ENCODE results near the gene ZBTB42.

ZBTB42 gene

DNA sequence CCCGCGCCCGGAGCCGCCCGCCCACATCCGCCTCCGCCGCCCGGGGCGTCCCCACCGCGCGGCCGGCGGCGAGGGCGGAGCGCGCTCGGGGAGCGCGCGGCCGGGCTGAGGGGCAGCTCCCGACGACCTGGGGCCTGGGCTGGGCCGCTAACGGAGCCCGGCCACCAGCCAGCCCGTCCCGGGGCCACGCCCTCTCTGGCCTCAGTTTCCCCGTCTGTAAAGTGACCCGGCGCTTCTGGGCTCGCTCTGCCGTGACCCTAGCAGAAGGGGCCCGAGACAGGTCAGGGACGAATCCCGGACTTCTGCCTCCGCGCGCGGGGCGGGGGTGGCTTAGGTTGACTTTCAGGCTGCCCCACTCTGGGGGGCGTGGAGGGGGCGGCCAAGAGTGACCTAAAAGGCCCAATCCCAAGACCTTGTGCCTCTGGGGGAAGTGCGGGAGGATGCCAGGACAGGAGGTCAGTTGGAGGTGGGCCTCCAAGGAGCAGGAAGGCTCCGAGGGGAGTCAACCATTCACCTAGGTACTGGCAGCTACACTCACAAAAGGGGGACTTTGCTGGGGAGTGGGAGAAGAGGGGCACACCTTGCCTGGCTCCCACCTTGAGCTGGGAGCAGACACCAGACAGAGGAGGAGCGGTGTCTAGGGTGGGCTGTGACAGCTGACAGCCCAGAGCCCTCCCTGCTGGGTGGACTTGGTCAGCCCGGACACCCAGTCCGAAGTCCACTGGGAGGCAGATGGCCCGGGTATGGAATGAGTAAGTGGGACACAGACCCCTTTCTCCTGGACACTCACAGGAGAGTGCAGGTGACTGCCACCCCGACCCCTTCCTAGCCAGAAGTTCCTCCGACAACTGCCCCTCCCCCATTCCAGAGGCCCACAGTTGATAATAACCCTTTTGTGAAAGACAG, 4.9 kb upstream of the ZBTB42 start:
- DNase-seq (ENCODE audit: low spot score): no peak

DNA sequence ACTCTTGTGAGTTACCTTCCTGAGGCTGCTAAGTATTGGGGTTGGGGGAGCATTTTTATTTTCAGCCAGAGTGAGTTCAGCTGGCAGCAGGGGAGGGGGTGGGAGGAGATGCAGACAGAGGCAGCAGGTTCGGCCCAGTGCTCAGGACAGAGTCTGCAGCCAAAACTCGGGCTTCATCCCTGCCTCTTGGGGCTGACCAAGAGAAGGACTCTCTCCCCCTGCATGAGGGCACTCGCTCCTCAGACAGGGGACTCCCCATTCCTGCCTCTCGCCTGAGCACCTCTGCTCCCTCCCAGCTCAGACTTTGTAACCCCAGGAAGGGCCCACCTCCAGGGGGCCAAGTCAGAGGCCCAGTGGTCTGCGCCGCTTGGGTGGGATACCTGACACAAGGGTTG, 4.2 kb upstream of the ZBTB42 start:
- no peak for DNase-seq (ENCODE audit: low spot score)

DNA sequence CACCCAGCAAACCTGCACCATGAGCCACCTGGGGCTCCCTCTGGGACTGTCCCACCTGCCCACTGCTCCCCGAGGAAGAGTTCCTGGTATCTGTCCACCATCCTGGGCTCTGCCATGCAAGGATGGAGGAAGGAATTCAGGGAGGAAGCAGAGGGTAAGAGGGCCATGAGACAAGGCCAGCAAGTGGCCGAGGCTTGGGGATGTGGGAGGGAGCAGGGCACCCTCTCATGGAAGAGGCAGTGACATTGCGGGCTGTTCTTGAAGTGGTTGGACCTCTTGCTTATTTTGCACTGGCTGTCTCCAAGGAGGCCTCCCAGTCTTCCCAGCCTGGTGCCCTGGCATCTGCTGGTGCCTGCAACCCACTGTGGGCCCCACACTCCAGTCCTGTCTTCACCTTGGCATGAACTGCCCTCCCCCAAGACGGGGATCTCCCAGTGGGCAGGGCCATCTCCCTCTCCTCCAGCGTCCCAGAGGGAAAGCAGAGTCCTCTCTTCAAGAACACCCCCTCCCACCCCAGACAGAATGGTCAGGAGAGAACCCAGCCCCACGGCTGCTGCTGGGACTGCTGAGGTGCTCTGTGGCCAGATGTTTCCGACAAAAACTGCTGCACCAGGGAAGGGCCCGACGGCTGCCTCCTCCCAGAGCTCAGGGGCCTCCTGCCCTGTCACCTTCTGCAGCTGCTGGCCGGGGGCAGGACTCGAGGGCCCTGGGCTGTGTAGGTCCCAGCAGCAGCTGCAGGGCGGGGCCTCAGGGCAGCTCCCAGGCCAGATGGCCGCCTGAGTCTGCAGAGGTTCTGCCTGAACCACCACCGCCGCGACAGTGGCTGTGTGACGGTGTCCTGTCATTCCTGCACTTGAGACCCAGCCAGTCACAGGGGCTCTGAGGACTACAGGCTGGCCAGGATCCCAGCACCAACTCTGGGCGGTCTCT, 3.5 kb upstream of the ZBTB42 start:
- DNase-seq (ENCODE audit: low spot score): no peak

DNA sequence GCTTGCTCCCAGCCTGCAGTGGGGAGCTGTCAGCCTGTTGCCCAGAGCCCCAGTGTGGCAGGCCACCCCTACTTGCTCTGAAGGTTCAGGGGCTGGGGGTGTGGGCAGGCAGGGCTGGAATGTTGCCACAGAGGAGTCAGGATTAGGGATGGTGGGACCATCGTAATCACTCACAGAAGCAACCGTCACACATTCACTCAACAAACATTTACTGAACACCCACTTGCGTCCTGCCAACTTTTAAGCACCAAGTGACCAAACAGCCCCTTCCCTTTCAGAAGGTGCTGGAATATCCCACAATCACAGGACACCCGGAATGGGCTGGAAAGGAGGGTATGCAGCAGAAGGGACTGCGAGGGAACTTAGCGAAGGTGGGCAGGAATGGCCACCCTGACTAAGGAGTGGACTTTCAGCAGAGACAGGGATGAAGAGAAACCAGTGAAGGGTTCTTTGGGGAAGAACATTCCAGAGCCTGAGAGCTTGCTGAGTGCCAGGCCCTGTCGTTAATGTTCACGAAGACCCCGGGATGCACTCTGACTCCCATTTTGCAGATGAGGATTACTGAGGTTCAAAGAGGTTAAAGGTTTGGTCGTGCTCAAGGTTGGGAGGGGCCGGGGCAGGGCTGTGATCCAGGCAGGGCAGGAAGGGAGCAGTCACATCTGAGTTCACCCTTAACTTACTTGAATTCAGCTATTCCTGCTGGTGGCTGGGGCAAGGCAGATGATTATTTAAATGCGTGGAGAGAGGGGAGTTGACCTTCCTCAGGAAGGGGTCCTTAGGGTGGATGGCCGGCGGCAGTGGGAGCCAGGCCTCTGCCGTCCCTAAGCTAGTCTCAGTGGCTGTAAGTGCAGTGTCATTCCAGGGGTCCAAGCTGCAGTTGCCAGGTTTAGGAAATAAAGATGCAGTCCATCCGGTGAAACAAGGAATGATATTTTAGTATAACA, 2.3 kb upstream of the ZBTB42 start:
- no peak for DNase-seq (ENCODE audit: low spot score)

DNA sequence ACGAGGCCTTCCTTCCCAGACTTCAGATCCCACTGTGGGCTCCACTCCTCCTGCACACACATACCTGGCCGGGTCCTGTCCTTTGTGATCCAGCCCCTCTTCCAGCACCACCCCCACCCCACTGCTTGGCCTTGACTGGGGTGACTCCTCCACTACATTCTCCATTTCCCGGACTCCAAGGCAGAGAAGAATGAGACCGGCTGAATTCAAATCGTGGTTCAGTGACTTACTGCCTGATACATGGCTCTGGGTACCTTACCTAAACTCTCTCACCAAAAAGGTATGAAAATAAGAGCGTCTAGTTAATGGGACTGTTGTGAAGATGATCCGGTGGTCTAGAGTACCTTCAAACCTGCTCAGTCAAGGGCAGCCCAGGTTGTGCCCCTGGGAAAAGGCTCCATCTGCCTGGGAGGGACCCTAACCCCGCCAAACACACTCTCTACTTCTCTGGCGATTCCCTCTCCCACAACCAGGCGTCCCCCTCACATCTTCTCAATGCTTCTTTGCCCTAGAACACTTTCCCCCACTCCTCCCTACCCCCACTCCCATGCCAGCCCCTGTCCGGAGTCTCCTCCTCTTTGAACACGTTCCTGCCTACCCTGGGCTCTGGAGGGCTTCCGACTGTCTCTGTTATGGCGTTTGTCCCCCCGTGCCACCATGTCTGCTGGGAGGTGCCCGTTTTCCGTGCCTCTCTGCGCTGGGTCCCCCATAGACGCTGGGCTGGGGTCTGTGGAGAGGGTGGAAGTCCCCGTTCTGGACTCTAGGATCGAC, 1.5 kb upstream of the ZBTB42 start:
- no peak for DNase-seq (ENCODE audit: low spot score)

DNA sequence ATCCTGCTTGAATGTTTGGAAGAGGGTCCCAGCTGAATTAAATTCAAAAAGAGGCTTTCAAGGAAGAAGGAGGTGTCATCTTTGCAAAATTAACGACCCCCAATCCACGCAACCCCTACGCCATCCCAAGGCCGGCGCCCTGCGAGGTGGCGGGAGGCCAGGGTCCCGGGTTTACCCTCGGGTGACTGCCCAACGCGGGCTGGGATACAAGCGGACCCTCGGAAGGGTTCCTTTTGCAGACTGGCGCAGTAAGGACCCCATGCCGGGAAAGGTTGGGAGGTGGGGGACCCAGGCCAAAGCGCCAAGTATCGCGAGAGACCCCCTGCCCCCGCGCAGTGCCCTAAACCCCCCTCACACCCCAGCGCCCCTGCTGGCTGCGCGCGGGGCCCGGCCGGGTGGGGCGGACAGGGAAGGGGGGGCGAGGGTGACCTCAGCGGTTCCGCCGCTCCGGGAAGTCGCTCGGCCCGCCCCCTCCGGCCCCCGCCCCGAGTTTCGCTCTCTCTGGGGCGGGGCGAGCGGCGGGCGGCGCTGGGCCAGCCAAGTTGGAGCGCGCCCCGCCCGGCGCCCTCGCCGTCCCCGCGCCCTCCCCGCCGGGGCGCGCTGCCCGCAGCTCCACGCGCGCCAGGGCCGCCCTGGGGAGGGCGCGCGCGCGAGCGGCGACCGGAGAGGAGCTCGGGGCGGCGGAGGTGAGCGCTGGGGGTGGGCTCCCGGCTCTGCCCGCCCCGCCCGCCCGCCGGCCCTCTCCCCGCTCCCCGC, 708 bp upstream of the ZBTB42 start:
- peak; percentile 55 for DNase-seq (ENCODE audit: low spot score)

DNA sequence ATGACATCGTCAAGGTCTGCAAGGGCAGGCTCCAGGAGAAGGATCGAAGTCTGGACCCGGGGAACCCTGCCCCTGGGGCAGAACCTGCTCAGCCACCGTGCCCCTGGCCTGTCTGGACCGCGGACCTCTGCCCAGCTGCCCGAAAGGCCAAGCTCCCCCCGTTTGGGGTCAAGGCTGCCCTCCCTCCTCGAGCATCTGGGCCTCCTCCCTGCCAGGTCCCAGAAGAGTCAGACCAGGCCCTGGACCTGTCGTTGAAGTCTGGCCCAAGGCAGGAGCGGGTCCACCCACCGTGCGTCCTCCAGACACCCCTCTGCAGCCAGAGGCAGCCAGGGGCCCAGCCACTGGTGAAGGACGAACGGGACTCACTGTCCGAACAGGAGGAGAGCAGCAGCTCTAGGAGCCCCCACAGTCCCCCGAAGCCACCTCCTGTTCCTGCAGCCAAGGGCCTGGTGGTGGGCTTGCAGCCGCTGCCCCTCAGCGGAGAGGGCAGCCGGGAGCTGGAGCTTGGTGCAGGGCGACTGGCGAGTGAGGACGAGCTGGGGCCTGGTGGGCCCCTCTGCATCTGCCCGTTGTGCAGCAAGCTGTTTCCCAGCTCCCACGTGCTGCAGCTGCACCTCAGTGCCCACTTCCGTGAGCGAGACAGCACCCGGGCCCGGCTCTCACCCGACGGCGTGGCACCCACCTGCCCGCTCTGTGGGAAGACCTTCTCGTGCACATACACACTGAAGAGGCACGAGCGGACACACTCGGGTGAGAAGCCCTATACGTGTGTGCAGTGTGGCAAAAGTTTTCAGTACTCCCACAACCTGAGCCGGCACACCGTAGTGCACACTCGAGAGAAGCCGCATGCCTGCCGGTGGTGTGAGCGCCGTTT, 856 bp downstream of the ZBTB42 start:
- DNase-seq (ENCODE audit: low spot score): no peak

DNA sequence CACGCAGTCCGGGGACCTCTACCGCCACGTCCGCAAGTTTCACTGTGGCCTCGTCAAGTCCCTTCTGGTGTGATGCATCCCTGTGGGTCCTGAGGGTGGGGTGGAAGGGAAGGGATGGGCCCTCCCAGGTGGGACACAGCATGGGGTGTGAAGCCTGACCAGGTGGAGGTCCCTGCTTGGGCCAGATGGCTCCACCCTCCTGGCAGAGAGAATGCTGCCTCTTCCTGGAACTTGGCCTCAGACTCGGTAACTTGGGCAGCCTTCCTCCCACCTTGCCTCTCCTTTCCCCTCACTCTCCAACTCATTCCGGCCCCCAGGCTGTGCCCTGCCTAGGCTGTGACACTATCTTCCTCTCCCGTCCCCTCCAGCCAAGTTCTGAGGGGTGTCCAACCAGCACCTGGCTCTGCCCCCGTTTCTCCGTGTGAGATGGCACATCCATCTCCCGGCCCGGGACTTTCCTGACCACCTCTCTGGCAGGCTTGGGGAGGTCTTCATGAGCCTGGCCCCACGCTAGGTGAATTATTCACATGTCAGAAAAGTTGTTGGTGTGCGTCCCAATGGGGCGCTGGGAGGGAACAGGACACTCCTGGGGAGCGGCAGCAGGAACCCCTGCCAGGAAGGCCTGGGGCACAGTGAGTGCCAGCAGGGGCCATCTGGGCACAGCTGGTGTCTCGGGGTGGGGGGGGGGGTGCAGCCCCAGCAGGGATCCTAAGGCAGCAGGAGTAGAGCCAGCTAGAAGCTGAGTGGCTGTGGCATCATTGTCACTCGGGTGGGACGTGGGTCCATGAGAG, 1.7 kb downstream of the ZBTB42 start:
- DNase-seq (ENCODE audit: low spot score): no peak

DNA sequence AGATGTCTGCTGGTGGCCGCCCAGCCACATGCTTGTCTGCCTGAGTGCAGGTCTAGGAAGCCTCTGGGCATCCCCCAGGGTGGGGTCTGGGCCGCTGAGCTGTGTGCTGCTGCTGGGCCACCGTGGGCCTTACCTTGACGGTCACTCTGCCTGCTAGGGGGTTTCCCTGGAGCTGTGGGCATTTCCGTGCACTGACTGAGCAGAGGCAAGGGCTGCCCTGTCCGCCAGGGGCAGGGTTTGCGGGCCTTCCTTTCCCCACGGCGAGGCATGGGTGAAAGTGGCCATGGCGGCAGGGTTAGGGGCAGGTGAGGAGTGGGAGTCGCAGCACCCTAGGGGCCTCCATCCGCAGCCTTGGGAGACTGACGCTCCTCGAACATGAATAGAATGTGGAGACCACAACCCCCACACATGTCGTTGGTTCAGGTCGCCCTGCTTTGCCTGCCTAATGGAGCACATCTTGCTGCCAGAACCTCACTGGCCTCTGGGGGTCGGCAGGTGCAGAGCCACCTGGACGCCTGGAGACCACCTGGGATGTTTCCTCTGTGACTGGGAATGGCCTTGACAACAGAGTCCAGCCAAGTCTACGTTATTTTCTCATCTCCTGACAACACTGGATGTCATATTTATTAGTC, 2.5 kb downstream of the ZBTB42 start:
- no peak for DNase-seq (ENCODE audit: low spot score)

DNA sequence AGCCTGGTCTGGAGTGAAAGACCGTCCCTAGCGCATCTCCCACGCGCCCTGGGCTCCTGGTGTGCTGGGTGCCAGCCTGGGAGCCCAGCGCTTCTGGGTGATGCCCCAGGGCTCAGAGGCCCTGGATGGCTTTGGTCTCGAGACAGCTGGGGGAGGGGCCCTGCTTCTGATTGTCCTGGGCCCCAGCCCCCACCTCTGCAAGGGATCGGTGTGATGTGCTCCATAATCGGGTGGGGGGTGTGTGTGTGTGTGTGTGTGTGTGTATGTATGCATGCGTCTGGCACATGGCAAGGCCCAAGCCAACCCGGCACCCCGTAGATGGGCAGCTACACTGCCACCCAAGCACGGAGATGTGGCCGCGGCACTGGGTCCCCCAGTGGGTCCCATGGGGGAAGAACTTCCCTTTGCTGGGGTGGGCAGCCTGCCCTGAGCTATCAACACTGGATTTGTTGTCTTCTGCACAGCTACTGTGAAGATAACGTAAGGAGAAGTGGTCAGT, 3.1 kb downstream of the ZBTB42 start:
- no peak for DNase-seq (ENCODE audit: low spot score)

DNA sequence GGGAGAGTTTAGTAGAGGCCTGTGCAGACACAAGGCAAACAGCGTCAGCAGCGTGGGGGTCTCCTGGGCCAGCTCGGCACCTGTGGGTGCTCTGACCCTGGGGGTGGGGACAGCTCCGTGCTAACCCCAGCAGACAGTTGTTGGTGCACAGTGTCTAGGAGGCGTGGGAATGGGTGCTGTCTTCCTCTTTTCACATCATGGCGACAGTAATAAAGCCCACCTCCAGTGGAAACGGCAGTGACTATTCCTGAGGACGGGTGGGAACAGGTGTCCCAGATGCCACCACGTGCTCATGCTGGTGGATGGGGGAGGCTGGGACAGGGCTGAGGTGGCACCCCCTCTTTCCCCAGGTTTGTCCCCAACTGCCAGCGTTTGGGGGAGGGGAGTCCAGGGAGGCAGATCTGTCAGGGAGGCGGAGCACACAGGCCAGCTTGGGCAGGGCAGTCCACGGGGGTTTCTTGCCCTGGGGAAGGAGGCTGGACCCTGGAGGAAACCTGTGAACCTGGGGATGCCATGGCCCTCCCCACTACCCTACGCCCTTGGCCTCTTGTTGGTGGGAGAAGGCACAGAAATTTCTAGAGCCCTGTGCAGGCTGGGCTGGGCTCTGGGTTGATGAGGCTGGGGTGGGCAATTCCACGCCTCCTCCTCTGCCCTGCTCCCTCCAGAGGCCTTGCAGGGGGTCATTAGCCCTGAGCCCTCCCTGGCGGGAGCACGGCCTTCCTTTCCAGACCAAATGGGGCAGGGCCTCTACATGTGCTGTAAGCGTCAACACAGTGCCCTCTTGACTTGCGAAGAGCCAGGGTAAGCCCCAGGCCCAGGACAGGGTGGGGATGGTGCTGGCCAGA, 3.8 kb downstream of the ZBTB42 start:
- DNase-seq (ENCODE audit: low spot score): no peak

DNA sequence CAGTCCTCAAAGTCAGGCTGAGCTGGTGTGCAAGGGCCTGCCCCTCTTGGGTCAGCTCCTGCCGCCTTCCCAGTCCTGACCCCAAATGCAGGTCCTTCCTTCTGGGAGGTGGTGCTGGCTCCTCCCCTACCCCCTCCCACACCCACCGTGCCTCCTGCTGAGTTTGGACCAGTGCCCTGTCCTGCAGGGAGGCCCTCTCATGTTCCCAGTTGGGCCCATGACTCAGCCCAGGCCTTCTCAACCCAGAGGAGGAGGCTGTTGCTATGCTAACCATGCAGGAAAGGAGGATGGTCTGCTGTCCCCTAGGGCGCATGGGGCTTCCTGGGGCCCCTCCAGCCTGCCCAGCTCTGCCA, 4.4 kb downstream of the ZBTB42 start:
- no peak for DNase-seq (ENCODE audit: low spot score)

DNA sequence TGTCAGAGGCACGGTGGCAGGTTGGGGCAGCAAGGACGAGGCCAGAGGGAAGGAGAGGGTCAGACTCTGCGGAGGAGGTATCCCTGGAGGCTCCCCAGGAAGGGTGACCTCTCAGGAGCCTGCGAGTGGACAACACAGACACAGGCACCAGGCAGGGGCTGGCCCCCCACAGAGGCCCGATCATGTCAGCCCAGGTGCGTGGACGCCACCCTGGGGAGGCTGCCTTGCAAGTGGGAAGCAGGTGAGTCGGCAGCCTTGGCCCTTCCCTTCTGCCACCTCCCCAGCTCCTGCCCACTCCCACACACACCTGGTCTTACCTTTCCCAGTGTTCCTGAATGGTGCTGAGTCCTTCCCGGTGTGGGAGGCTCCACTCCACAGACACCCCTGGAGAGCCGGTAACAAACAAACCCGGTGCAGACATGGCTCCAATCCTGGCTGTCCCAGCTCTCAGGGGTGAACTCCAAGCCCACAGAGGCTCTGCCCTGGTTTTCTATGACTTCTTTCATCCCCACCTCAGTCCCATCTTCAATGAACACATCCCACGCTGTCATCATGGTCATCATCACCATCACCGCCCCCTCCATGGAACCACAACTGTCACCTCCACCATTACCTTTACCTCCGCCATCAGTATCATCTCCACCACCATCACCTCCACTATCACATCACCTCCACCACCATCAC, 5.2 kb downstream of the ZBTB42 start:
- DNase-seq (ENCODE audit: low spot score): no peak

DNA sequence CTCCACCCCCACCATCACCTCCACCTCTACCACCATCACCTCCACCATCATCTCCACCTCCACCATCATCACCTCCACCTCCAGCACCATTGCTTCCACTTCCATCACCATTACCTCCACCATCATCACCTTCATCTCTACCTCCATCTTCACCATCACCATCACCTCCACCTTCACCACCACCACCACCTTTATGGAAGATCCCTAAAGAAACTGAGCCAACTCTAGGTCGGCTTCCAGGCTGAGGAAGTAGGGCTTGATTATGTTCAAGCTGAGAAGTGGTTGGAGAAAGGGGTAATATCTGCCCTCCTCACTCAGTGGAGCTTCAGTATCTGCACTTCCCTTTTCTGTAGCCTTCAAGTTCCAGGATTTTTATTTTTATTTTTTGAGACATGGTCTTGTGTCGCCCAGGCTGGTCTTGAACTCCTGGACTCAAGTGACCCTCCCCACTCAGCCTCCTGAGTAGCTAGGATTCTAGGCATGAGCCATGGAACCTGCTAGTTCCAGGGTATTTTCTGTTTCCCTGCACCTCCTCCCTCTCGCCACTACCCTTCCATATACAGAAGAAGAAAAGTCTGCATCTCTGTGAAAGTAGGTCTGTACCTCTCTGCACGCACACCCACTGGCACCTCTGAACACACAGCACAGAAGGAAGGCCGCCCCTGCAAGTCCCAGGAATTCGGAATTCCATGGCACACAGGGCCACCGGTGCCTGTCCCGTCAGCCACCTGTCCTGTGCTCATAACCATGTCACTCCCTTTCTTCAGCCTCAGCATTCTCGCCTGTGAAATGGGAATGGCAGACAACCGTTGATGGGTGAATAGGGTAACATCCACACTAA, 5.9 kb downstream of the ZBTB42 start:
- DNase-seq (ENCODE audit: low spot score): no peak

DNA sequence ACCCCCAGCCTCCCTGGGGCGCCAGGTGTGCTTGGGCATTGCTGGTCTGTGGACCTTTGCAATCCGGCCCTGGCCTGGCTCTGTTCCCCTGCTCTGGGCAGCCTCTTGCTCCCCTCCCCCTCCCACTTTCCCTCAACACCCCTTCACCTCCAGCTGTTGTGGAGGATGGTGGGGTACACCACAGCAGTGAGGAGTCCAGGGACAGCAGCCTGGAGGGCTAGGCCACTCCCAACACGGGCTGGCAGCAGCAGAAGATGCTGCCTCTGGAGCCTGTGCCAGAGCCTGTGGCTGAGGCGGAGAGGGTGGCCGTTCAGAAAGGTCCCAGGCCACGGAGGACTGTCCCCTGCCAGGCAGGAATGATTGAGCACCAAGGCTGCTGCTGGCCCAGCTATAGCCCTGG, 7.6 kb downstream of the ZBTB42 start:
- DNase-seq (ENCODE audit: low spot score): no peak
